T-helper 9 cell (primary cell): Measurements from ENCODE around the gene SESN1.

Experiments used
- DNase-seq: peaks from one replicate; pipeline ENCODE4 v3.0.0-alpha.2; 2020

The SESN1 gene

DNA sequence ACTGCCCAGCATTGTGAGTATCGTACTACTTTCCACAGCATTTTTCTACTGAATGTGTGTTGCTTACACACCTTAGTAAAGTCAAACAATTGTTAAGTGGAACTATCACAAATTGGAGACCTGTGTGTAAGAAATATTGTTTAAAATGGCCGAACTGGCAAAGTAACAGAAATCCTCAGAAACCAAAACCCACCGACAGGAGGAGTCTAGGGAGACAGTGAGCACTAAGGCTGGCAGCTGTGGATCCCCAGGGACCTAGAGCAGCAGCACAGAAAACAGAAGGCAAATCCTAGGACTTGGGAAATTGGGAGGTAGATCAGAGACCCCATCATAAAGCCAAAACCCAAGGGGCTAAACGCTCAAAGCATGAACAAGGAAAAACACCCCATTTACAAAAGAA is 69.9 kb downstream of the SESN1 start:
- DNase-seq: no peak

DNA sequence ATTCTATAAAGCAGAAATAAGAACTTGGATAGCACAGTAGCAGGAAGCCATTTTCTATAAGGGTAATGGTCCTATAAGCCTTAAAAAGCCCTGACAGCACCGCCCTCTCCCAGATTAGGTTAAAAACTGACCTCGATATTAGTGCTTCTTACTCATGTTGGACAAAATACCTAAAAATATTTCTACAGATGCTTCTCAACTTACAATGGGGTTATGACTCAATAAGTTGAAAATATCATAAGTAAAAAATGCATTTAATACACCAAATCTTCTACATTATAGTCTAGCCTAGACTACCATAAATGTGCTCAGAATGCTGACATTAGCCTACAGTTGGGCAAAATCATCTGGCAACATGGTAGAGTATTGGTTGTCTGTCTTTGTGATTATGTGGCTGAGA is 70.3 kb downstream of the SESN1 start:
- no peak for DNase-seq

DNA sequence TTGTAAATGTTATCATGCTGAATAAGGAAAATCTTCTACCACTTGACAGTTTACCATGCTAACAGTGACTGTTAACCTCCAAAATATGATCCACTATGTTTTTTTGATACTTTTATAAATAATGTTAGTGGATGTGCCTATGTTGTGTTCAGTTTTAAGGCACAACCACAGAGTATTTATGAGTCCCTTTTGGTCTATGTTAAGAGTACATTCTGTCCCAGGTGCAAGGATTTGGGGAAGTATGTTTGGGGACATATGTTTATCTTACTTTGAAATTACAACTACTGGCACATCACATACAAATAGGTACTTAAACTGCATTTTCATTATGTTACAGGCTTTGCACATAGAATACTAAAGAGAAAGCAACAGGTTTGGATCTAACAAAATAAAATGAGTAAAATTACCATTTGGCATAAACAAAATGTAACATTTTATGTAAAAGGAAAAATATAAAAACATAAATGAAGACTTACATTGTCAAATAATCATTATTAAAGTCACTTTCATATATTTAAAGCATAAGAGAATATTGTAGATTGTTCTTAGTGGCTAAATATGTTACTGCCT is 71.2 kb downstream of the SESN1 start:
- DNase-seq: no peak

DNA sequence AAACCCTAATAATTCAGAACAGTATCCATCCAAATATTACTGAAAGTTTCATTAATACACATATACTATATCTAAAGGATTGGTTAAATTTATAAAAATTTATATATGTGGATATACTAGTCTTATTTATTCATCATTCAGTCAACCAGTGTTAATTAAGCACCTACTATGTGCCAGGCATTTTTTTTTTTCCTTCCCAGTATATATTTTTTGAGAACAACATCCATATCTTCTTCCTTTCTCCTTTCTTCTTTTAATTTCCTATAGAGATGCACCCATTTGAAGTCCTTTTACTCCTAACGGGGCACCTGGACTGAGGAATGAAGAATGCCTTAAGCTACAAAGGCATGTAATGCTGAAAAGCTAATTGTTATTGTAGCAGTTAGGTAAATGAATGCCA is 72.8 kb downstream of the SESN1 start:
- DNase-seq: no peak

DNA sequence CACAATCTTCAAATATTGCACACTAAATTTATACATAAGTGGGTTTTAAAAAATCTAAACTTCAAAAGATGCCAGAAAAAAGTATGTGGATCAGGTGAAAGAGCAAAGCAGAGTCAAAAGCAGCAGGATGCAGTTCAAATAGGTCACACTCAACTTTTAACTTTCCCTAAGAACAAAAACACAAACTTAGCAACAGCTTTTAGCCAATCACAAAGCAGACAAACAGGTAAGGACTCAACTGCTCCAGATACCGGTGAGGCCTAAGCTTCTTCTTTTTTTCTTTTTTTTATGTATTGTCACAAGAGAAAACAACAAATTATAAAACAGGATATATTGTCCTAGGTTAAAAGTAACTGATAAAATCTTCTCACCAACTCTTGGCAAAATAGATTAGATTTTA is 74.7 kb downstream of the SESN1 start:
- no peak for DNase-seq

DNA sequence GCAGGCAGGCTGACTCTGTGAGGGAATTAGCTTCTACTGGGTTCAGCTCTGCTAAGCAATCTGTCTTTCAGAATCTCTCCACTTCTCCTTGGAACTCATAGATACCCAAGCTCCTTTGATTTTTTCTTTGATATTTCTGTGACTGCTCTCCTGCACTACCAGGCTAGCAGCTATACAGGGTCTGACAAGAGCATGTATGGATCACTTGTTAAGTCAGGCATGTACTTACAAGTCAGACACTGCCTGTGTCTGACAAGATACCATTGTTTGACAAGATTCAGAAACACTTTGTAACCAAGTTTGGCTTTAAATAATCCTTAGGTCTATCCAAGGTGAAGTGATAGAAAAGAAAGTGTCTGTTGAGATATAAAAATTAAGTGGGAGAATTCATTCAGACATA is 79.5 kb downstream of the SESN1 start:
- no peak for DNase-seq

DNA sequence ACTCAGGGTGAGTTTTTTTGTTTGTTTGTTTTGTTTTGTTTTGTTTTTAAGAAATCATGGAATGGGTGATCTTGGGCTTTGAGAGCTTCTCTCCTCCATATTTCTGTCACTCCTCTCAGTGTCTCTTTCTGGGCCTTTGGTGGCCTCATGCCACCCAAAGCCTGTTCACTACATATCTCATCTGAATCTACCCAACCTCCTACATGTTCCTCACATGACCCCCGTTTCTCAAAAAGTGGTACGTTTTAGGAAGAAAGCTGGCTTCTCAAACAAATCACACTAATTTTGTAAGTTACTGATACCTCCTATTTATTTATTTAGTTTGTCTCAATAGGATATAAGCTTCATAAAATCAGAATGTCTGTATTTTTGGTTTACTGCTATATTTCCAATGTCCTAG is 80.0 kb downstream of the SESN1 start:
- no peak for DNase-seq

DNA sequence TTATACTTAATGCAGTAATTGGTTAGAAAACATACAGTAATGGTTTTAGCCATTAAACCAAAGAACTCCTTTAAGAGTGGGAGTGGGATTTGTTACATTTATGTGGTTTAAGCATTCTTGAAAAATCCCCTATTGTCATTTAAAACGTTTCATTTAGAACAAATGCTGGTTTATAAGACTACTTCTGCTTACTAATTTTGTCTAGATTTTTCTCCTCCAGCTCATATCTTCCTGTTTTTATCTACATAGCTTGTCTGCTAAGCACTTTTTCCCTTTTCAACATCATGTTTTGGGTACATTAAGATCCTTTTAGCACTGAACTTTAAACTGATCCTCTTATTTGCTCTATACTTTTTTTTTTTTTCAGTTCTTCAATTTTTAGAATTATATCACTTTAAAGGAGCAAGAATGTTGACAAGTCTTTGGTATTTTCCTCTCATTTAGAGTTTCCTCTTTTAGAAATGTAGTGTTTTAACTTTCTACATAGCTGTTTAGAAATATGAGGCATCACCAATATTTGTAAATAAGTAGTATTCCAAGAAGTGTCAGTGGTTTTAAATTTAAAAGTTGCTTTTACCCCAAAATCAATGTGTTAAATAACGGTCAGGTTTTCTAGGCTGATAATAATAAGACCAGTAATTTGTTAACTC is 80.9 kb downstream of the SESN1 start:
- no peak for DNase-seq

DNA sequence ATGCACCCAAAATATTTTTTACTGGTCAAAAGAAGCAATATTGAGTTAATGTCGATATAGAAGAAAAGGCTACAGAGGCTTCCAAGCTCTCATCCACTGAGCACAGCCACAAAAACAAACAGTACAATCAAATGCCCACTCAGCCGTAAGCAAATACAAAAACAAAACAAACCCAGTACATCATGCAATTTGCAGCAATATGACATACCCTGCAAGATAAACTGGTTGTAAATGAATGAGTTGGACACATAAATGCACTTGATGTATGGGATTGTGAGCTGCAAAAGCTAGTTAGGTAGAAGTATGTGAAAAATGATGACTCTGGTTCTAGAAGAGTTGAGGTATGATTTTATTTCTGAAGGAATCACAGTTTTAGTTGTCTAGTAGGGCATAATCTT is 83.9 kb downstream of the SESN1 start:
- DNase-seq: no peak

DNA sequence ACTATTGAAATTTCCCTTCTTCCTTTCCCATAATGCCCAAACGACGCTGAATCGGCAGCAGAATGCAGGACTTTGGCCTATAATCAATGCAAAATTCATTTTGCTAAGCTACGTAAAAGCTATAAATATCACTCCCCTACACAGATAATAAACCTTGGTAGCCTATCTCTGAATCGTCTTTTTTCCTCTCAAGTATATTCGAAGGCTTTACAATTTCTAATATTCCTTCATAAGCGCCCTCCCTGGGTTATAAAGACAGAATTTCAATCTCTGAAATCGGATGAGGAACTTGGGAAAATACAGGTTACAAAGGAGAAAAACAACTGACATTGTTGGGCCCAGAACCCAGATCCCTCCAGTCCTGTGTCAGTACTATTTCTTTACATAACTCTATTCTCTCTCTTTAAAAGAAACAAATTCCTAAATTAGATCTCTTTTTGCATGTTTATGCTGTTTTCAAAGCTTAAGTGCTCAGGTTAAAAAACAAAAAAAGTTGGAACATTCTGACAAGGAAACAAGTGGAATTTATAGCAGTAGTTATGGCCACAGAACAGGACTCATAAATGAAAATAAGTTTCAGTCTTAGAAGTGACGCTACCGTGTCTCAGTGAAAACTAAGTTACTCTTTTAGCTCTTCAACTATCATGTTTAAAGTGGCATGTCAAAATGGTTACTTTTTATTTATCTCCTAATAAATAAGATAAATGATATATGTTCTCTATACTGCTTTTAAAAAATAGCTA is 84.5 kb downstream of the SESN1 start:
- no peak for DNase-seq

DNA sequence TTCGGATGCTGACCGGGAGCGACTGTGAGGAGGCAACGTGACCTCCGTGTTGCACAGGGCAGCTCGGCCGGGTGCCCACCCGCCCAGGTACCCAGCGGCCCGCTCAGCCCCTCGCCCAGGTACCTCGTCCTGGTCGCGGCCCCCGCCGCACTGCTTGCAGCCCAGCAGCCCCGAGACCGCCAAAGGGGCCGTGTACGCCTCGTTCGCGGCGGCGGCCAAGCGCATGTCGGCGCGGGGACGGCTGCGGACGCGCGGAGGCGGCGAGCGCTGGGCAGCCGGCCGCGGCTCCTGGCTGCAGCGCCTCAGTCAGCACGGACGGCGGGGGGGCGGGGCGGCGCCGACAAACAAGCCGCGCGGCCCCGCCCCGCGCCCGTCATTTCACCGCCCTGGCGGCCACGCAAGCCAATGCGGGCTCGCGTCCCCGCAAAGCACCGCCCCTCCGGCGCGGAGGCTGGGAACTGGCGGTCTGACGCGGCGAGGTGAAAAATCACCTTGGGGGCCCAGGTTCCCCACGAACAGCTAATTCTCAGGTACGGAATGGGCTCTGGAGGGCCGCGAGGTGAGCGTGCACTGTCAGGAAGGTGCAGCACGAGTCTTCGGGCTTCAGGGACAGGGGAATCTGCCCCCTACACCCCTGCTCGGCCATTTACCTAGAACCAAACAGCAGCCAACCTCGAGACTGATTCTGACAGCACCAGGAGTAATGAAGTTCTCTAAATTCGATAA is 85.2 kb downstream of the SESN1 start:
- DNase-seq: peak; percentile 92

DNA sequence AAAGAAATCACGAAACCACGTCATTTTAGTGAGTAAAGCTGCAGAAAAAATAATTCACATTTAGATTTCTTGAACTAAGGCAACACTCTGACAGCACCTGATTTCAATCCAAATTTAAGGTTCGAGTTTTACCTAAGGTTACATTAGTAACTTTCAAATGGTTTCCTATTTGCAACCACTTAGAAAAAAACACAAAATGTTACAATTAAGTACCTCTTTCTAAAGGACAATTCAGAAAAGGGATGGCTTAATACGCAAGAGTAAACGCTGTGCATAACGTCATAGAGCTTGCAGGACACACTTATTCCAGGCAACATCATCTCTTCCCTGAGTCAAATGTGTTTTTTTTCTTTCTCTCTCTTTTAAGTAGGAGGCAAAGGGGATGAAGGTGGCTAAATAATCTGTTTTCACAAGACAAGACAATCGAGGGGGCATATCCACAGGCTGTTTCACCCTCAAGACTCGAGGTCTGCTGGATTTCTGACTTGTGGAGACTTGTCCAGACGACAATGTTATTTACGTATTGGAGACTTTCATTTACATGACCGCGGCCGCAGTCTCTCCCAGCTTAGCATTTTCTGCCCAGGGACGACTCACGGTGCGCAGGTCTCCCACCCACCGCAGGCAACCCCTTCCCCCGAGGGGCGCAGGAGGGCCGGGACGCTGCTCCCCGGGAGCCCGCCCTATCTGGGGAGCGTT is 86.0 kb downstream of the SESN1 start:
- DNase-seq: peak; percentile 18

DNA sequence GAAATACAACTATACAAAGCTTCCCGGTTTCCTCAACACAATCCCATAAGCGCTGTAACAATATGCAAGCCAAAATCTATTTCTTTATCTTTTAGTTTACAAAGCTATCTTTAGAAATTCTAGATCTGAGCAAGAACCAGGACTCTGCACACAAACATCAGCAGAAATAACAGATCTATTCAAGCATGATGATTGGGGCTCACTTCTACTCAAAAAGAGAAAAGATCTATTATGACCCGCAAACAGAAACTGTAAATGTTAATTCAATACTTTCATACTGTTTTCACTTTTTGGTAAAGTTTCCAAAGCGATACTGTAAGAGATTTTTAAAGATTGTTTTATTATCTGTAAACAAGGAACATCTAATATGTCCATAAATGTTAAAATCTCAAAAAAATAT is 86.6 kb downstream of the SESN1 start:
- no peak for DNase-seq

DNA sequence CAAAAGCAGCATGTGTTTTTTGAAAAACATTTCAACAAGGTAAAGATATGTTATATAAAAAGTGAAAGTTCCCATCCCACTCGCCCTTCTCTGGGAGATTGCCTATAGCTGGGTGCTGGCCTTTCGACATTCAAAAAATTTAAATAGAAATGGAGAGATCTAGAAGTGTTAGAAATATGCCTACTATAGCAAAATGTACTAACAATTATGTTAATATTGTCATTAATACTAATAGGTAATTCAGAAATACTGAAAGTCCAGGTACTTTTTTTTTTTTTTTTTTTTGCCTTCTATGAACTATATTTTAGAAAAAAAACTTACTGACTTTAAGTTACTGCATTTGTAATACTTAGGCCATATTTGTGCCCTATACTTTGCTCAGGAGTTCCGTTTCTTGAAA is 87.1 kb downstream of the SESN1 start:
- no peak for DNase-seq

DNA sequence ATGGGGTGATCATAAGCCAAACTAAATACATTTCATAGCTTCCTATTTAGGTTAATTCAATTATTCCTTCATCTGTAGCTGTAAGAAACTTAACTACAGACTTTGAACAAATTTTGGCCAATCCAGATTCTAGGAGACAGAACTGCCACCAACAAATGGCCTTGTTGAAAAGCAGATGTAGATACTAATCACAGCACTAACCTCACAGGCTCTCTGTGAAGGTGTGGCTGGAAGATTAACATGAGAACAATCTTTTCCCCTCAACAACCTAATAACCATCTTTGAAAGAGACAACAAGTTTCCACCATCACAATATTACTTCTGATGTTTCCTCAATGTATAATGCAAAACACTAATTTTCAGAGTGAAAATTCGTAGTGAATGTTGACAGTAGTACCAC is 87.8 kb downstream of the SESN1 start:
- no peak for DNase-seq

DNA sequence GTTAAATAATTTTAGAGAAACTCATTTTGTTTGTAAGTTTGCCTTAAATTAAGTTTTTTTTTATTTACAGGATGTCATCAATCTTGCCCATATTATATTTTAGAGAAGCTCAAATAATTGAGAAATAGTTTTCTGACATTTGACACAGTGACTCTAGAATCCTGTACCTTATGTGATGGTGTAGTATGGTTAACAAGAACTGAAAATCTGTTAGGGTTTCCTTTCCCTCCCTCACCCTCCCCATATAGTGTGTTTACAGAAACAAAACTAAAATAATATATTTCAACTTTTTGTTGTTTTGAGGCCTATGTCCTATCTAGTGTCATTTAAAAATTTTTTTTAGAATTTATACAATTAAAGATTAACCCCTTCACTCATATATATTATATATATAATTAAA is 91.8 kb downstream of the SESN1 start:
- DNase-seq: no peak

DNA sequence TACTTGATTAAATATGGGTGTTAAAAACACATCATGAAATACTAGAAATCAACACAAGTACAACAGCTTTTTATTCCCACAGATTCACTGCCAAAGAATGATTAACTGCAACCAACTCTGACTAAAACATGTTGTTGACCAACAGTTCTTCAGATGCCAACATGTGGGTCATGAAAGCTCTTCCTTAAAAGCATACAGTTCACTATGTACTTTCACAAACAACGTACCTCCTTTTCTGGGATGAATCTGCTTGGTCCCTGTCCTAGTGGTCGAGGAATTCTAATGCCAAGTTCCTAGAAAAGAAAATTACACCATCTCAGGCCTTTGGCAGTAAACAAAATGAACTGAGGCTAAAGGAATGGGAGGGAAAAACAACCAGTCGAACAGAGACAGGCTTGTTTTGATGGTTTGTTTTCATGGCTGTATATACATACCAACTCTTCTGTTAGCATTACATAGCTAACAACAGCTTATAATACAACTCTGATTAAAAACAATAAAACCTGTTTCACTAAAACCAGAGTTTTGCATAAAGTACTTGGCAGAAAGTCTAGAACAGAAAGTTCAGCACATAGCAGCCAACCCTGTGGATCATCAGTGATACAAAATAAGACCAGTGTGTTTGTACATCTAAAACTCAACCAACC is 92.5 kb downstream of the SESN1 start:
- no peak for DNase-seq

DNA sequence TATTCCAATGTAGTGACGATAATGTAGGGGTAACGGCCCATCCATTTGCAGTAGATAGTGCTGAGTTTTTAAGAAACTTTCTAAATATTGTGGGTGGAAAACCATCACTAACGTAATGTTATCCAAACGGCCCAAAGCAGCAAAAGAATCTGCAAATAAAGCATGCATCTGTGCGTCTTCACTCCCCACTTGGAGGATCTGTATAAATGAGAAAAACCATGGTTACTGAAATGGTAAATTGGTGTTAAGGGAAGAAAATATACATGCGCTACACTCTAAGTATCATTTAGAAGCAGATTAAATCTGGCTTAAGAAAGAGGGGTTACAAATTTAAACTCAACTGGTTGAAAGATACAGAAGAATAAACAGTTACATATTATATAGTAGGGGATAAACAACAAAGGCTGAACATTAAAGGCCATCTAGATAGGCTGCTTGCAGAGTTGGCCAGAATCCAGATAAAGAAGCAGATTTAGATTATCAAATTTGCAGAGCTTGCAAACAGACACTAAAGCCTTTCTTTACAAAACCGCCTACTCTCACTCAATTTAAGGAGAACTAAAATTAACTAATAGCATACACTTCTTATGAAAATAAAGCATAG is 93.3 kb downstream of the SESN1 start:
- no peak for DNase-seq

DNA sequence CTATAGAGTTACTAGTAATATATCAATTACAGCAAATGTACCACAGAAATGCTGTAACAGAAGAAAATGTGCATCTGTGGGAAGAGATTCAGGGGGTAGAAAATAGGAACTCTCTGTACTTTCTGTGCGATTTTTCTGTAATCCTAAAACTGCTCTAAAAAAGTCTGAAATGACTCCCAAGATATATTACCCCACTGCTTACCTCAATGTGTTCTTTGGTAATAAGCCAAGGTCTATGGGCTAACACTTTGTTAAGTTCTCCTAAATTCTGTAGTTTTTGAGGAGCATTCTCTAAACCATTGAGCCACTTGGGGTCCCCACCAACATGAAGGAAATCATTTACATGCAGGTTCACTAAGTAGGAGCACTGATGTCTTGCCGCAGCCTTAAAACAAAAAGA is 94.4 kb downstream of the SESN1 start:
- DNase-seq: no peak

DNA sequence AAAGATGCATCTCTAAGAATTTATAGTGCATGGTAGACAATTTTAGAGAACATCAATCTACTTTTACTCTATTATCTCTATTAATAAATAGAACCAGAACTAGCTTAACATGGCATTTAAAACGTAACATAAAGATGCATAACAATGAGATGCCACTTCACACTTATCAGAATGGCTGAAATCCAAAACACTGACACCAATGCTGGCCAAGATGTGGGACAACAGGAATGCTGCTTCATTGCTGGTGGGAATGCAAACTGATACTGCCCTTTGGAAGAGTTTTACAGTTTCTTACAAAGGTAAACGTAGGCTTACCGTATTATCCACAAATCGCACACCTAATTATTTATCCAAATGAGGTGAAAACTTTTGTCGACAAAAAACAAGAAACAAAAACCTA is 95.2 kb downstream of the SESN1 start:
- no peak for DNase-seq

DNA sequence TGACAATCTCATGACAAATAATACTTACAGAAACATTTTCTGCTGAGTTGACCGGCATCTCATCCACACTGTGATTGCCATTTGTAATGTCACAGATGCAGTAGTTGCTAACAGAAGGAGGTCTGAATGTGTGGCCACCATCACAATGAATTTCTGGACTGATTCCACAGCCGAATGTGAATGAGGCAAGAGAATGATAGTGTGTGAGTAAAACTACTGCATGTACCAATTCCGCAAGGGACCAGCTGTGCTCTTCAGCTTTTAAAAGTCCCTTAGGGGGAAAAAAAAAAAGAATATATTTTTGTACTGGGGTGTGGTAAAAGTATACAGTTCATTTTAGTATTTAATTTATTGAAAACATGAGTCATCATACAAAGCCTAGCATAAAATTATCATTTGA is 96.2 kb downstream of the SESN1 start:
- DNase-seq: no peak

DNA sequence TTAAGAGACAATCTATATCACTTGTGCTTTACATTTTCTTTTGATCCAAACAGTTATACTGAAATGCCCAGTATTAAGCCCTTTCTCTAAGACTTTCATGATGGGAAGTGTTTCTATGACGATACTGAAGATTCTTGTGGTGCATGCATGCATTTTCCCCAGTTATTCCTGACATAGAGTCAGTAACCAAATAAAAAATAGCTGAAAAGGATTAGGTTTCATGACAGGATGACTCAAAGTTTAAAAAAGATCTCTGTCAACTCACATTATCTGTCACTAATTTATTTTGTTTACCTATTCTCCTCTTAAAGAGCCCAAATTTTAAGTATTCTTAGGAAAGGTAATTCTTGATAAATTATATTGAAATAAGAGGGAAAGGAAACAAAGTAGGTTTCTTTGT is 98.4 kb downstream of the SESN1 start:
- DNase-seq: no peak
